Measurements from ENCODE around the gene RAD21L1.

DNA sequence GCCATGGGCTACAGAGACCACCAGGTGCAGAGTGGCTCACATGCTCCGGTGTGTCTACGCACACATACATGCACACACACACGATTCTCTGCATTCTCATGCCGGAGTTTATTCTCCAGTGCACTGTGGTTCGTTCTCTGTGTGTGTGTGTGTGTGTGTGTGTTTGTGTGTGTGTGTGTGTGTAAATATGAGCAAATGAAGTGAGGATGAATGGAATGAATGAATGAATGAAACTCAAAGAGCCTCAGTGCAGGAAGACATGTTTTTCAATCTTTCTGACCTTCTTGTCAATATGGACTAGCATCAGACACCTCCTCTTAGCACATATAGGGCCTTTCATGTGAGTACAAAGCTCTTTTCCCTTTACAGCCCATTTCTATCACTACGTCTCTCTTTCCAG lies 42.7 kb upstream of the RAD21L1 start:
- no peak for TF ChIP-seq ZNF70 (CRISPR knock-in tag; IDR thresholded peaks at IDR 0.05)
- TF ChIP-seq, protein P1, sequence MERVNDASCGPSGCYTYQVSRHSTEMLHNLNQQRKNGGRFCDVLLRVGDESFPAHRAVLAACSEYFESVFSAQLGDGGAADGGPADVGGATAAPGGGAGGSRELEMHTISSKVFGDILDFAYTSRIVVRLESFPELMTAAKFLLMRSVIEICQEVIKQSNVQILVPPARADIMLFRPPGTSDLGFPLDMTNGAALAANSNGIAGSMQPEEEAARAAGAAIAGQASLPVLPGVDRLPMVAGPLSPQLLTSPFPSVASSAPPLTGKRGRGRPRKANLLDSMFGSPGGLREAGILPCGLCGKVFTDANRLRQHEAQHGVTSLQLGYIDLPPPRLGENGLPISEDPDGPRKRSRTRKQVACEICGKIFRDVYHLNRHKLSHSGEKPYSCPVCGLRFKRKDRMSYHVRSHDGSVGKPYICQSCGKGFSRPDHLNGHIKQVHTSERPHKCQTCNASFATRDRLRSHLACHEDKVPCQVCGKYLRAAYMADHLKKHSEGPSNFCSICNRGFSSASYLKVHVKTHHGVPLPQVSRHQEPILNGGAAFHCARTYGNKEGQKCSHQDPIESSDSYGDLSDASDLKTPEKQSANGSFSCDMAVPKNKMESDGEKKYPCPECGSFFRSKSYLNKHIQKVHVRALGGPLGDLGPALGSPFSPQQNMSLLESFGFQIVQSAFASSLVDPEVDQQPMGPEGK (CRISPR knock-in tag; IDR thresholded peaks at IDR 0.05; ENCODE audit: borderline replicate concordance): no peak
- no peak for TF ChIP-seq ZC3H10 (CRISPR knock-in tag; IDR thresholded peaks at IDR 0.05)
- no peak for TF ChIP-seq PPARA (CRISPR knock-in tag; IDR thresholded peaks at IDR 0.05; ENCODE audit: borderline replicate concordance)
- TF ChIP-seq TCF4 (CRISPR knock-in tag; IDR thresholded peaks at IDR 0.05; ENCODE audit: borderline replicate concordance): no peak
- TF ChIP-seq TSHZ2 (CRISPR knock-in tag; IDR thresholded peaks at IDR 0.05): no peak
- TF ChIP-seq TOX (CRISPR knock-in tag; IDR thresholded peaks at IDR 0.05; ENCODE audit: borderline replicate concordance): no peak

Measured in SK-N-SH treated with all-trans-retinoic acid at 6 μM for 48 hours (cell line).